Activated CD4-positive, alpha-beta memory T cell treated with anti-CD3 and anti-CD28 coated beads, Interleukin-2, amount 10 ng/mL, durations not matched to agents 7 days and 5 days (primary cell): Measurements from ENCODE around the gene GNG10. TPM values are rescaled to one million over a fixed set of nuclear protein-coding genes. Genes with fewer than 3 reads are reported as not detected.
"Not testable (repeated sequence)": the region's sequence is repeated elsewhere in the genome, so short reads cannot be mapped to it uniquely, and the experiment has no call there.

Experiments used
- CTCF ChIA-PET: fragments of 350-600 bp; sonication (Branson Sonifier 250); formaldehyde crosslinking; loops from one replicate; lab custom pipeline; 2021; ENCODE audit warnings: antibody characterized with exemption, inconsistent platforms; lab: Charles Lee
- POLR2A ChIA-PET: fragments of 350-600 bp; sonication (Branson Sonifier 250); formaldehyde crosslinking; loops from one replicate; lab custom pipeline; 2021; ENCODE audit warnings: antibody characterized with exemption; lab: Charles Lee
- DNase-seq: peaks from one replicate; pipeline ENCODE4 v3.0.0-alpha.2; 2020
- H3K27ac Mint-ChIP-seq: one replicate; pipeline ENCODE4 v1.8.0; 2021; ENCODE audit warnings: mild to moderate bottlenecking, mixed read lengths
- H3K27me3 Mint-ChIP-seq: one replicate; pipeline ENCODE4 v1.8.0; 2021; ENCODE audit warnings: mixed read lengths
- H3K36me3 Mint-ChIP-seq: one replicate; pipeline ENCODE4 v1.8.0; 2021; ENCODE audit warnings: low read depth, mixed read lengths
- H3K4me1 Mint-ChIP-seq: one replicate; pipeline ENCODE4 v1.8.0; 2021; ENCODE audit warnings: mixed read lengths
- H3K4me3 Mint-ChIP-seq: one replicate; pipeline ENCODE4 v1.8.0; 2021; ENCODE audit warnings: mild to moderate bottlenecking, mixed read lengths
- H3K9me3 Mint-ChIP-seq: one replicate; pipeline ENCODE4 v1.8.0; 2021; ENCODE audit warnings: mixed read lengths
- total RNA-seq, 2 experiments: library from RNA; stranded (reverse); gene quantifications; one replicate each; pipeline ENCODE4 v1.2.3, GENCODE V29; 2021

GNG10 gene
- total RNA-seq = 10 to 100 TPM; 22.2 to 23.8 TPM

DNA sequence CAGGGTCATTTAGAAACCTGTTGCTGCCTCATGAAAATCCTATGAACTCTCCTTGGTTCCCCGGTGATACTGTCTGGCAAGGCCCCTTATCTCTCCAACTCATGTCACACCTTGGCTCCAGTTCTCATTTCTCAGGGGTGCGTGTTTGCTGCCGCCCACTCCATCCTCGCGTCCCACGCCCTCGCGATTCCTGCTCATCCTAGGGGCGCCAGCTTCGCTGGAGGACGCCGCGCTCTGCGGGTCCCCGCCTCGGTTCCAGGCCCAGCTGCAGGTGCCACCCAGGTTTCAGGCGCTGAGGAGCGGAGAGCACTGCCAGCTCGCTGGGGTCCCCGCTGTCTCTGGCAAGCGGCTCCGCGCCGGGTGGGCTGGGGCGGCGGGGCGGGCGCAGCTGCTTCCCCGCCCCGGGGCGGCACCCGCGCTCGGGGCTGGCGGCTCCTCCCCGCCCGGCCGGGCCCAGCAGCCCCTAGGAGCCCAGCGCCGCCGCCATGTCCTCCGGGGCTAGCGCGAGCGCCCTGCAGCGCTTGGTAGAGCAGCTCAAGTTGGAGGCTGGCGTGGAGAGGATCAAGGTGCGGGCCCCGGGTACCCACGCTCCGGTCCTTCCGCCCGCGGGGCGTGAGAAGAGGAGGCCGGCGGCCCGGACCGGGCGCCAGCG lies at the start of gene GNG10:
Gene GNG10, plus strand, starts transcription at position 456 of the 652 bp plus-strand sequence. Its CDS starts 30 bp downstream, at position 486.
- Mint-ChIP-seq H3K4me1 (peaks cover 29% of the 10 kb centered on the region), H3K4me3 (peak within 1 kb of the TSS; percentile 98), H3K36me3 (peaks cover 27% of the 10 kb centered on the region), H3K27ac (peak within 1 kb of the TSS; percentile 85), H3K9me3 (no peaks in the 10 kb centered on the region), H3K27me3 (no peaks in the 10 kb centered on the region)
- ChIA-PET CTCF (interaction anchor here (0.6 kb wide), 1 partner anchor 414 kb away, joined by 3 read pairs; no protein-coding TSS in a partner anchor), POLR2A (interaction anchor here (0.6 to 2.3 kb wide), 10 partner anchors 10 to 1057 kb away, joined by 3 to 35 read pairs (median 4); partner anchors contain the start of genes DNAJC25, INIP and PTBP3)
- DNase-seq = peak; percentile 71

GRCh38 chr9:111613436-111614040 lies 47.9 kb upstream of the GNG10 start:
- H3K9me3 Mint-ChIP-seq = no peaks in the 10 kb centered on the region
- H3K36me3 Mint-ChIP-seq = no peaks in the 10 kb centered on the region
- no peak for DNase-seq
- no peak overlapping the region for H3K27ac Mint-ChIP-seq
- CTCF ChIA-PET = interaction anchor here (1.6 kb wide), 1 partner anchor 8 kb away, joined by 3 read pairs; no protein-coding TSS in a partner anchor
- H3K4me3 Mint-ChIP-seq = no peak overlapping the region
- H3K27me3 Mint-ChIP-seq = peaks cover 19% of the 10 kb centered on the region
- POLR2A ChIA-PET = no interaction called here
- no peaks in the 10 kb centered on the region for H3K4me1 Mint-ChIP-seq

GRCh38 chr9:111615928-111616327 lies 45.5 kb upstream of the GNG10 start:
- Mint-ChIP-seq H3K27ac (no peak overlapping the region), H3K9me3 (no peaks in the 10 kb centered on the region), H3K4me1 (no peaks in the 10 kb centered on the region), H3K4me3 (no peak overlapping the region), H3K27me3 (peaks cover 10% of the 10 kb centered on the region), H3K36me3 (no peaks in the 10 kb centered on the region)
- POLR2A ChIA-PET = no interaction called here
- CTCF ChIA-PET = interaction anchor here (1.0 kb wide), 1 partner anchor 10 kb away, joined by 3 read pairs; no protein-coding TSS in a partner anchor
- no peak for DNase-seq

GRCh38 chr9:111617349-111617748 lies 44.1 kb upstream of the GNG10 start:
- DNase-seq, POLR2A ChIA-PET, H3K27ac Mint-ChIP-seq, H3K36me3 Mint-ChIP-seq, H3K9me3 Mint-ChIP-seq, CTCF ChIA-PET, H3K4me3 Mint-ChIP-seq, H3K4me1 Mint-ChIP-seq: not testable (repeated sequence)
- H3K27me3 Mint-ChIP-seq = peaks cover 13% of the 10 kb centered on the region

DNA sequence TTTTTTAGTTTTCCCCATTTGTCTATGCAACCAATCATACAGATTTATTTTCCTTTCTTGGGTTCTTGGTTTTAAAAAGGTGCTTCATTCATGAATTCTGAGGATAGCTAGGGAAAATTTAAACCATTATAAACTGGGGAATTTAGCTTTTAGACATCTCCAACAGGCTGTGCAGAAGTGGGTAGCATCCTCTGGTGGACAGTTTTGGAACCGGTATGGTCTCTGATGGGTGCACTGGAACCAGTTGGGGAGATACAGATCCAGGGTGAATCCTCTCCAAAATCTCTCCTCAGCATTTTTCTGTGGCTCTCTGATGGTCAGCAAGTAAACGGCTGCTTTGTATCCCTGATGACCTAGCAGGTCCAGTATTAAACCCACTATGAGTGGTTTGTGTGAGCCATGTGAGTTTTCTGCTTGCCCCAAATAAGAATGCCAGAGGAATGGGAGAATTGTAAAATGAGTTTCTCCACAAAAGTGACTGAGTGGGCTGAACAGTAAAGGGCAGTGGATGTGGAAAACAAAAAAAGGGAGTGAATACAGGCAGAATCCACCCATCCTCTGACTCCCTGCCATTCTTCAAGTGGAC lies 39.4 kb upstream of the GNG10 start:
- Mint-ChIP-seq H3K4me3 (no peak overlapping the region), H3K4me1 (no peaks in the 10 kb centered on the region), H3K36me3 (no peaks in the 10 kb centered on the region), H3K27me3 (peaks cover 12% of the 10 kb centered on the region), H3K9me3 (no peaks in the 10 kb centered on the region), H3K27ac (no peak overlapping the region)
- POLR2A ChIA-PET = interaction anchor here (0.7 to 1.1 kb wide), 3 partner anchors 9 to 1789 kb away, joined by 3 to 4 read pairs (median 3); partner anchors contain the start of genes C9orf43, DNAJC25 and POLE3
- CTCF ChIA-PET = interaction anchor here (0.6 to 2.1 kb wide), 11 partner anchors 9 to 1036 kb away, joined by 3 to 21 read pairs (median 4); partner anchors contain the start of gene DNAJC25
- no peak for DNase-seq

DNA sequence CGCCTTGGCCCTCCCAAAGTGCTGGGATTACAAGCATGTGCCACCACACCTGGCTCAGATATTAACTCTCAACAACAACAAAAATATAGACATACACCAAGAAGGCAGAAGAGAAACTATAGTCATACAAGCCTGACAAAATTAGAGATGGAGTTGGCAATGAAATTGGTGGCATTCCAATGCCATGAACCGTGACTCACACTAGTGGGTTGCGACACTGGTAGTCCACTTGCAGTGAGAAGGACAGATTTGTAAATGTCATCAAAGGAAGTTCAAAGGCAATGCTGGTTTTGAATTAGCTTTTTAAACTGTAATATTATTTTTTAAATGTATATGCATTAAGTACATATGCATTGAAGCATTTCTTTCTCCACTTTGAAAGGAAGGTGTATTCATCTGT lies 38.8 kb upstream of the GNG10 start:
- Mint-ChIP-seq H3K36me3 (no peaks in the 10 kb centered on the region), H3K27me3 (peaks cover 12% of the 10 kb centered on the region), H3K9me3 (no peaks in the 10 kb centered on the region), H3K27ac (no peak overlapping the region), H3K4me3 (no peak overlapping the region), H3K4me1 (no peaks in the 10 kb centered on the region)
- DNase-seq = no peak
- ChIA-PET CTCF (interaction anchor here (2.1 kb wide), 1 partner anchor 25 kb away, joined by 21 read pairs; no protein-coding TSS in a partner anchor), POLR2A (no interaction called here)

DNA sequence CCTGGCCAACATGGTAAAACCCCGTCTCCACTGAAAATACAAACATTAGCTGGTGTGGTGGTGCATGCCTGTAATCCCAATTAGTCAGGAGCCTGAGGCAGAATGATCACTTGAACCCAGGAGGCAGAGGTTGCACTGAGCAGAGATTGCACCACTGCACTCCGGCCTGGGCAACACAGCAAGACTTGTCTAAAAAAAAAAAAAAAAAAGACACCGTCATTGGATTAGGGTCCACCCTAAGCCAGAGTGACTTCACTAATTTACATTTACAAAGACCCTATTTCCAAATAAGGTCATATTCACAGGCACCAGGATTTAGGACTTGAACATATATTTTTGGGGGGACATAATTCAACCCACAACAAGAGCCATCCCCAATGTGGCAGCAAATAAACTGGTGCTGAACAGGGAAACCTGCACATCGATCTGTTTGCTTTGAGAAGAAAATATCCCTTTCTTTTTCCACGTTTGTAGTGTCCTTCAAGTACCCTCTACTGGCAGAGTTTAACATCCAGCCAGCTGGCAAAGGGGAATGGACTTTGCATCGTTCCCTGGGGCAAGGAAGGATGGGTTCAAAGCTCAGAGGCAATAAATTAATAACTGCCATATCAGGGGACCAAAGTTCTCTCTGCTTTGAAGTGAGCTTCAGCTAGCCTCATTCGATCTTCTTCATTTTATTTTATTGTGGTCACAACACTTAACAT lies 34.0 kb upstream of the GNG10 start:
- POLR2A ChIA-PET = no interaction called here
- Mint-ChIP-seq H3K27ac (no peak overlapping the region), H3K36me3 (no peaks in the 10 kb centered on the region), H3K4me1 (peaks cover 12% of the 10 kb centered on the region), H3K27me3 (peaks cover 6% of the 10 kb centered on the region), H3K4me3 (no peak overlapping the region), H3K9me3 (no peaks in the 10 kb centered on the region)
- DNase-seq = no peak
- CTCF ChIA-PET = no interaction called here

- Mint-ChIP-seq H3K36me3 (peaks cover 6% of the 10 kb centered on the region), H3K9me3 (no peaks in the 10 kb centered on the region), H3K27ac (no peak overlapping the region), H3K4me1 (peaks cover 22% of the 10 kb centered on the region), H3K4me3 (no peak overlapping the region), H3K27me3 (peaks cover 4% of the 10 kb centered on the region)
- ChIA-PET CTCF (no interaction called here), POLR2A (no interaction called here)
- DNase-seq = no peak
Measured at GRCh38 chr9:111628411-111628810, 33.0 kb upstream of the GNG10 start.

- no peaks in the 10 kb centered on the region for H3K27me3 Mint-ChIP-seq
- peaks cover 15% of the 10 kb centered on the region for H3K36me3 Mint-ChIP-seq
- ChIA-PET POLR2A (interaction anchor here (0.9 to 2.6 kb wide), 10 partner anchors 9 to 1373 kb away, joined by 3 to 35 read pairs (median 4); partner anchors contain the start of gene GNG10), CTCF (interaction anchor here (1.4 kb wide), 1 partner anchor 9 kb away, joined by 8 read pairs; no protein-coding TSS in a partner anchor)
- peaks cover 33% of the 10 kb centered on the region for H3K4me1 Mint-ChIP-seq
- H3K9me3 Mint-ChIP-seq = no peaks in the 10 kb centered on the region
- peak overlapping the region; percentile 75 for H3K27ac Mint-ChIP-seq
- H3K4me3 Mint-ChIP-seq = peak overlapping the region; percentile 85
- DNase-seq = peak; percentile 17
Measured at GRCh38 chr9:111630182-111630963, 31.0 kb upstream of the GNG10 start.

DNA sequence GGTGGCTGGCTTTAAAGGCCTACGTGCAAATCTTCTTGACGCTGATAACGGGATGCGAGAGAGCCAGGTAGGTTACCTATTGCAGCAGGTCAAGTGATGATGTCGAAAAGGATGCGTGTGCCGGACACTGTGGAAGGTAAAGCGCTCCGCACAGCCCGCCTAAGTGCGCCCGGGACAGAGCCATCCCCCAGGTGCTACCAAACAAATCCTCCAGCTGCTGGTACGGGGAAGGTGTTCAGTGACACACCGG lies 30.5 kb upstream of the GNG10 start:
- H3K4me3 Mint-ChIP-seq = peak overlapping the region; percentile 85
- no peaks in the 10 kb centered on the region for H3K9me3 Mint-ChIP-seq
- no peaks in the 10 kb centered on the region for H3K27me3 Mint-ChIP-seq
- peak overlapping the region; percentile 75 for H3K27ac Mint-ChIP-seq
- DNase-seq = no peak
- ChIA-PET CTCF (interaction anchor here (0.7 to 1.4 kb wide), 3 partner anchors 9 to 34 kb away, joined by 4 to 8 read pairs (median 4); no protein-coding TSS in a partner anchor), POLR2A (interaction anchor here (0.9 to 2.6 kb wide), 10 partner anchors 9 to 1373 kb away, joined by 3 to 35 read pairs (median 4); partner anchors contain the start of gene GNG10)
- peaks cover 15% of the 10 kb centered on the region for H3K36me3 Mint-ChIP-seq
- H3K4me1 Mint-ChIP-seq = peaks cover 36% of the 10 kb centered on the region

DNA sequence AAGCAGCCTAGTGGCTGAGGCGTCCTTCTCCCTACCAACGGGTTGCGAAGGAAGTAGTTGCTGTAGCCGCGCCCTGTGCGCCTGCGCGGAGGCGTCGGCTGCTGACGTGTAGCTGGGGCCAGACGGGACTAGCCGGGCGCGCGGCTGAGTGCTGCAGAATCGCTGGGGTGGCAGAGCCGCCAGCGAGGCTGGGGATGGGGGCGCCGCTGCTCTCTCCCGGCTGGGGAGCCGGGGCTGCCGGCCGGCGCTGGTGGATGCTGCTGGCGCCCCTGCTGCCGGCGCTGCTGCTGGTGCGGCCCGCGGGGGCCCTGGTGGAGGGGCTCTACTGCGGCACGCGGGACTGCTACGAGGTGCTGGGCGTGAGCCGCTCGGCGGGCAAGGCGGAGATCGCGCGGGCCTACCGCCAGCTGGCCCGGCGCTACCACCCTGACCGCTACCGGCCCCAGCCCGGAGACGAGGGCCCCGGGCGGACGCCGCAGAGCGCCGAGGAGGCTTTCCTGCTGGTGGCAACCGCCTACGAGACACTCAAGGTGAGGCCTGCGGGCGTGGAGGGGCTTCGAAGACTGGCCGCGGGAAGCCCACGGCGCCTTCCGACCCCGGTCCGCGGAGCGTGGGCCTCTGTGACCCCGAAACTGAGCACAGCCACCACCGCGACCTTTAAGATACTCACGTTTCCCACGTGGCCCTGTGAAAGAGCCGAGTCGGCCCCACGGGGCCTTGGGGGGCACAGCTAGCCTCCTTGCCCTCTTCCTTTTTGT lies 30.0 kb upstream of the GNG10 start, which contains the start of gene DNAJC25:
Gene DNAJC25, plus strand, starts transcription at position 121 of the 758 bp plus-strand sequence. Its CDS starts 74 bp downstream, at position 195.
- Mint-ChIP-seq H3K27ac (peak within 1 kb of the TSS; percentile 75), H3K4me1 (peaks cover 38% of the 10 kb centered on the region), H3K4me3 (peak within 1 kb of the TSS; percentile 85), H3K9me3 (no peaks in the 10 kb centered on the region), H3K27me3 (no peaks in the 10 kb centered on the region), H3K36me3 (peaks cover 15% of the 10 kb centered on the region)
- POLR2A ChIA-PET = interaction anchor here (0.9 to 2.6 kb wide), 12 partner anchors 10 to 1374 kb away, joined by 3 to 35 read pairs (median 4); partner anchors contain the start of gene GNG10
- DNase-seq = peak; percentile 97
- CTCF ChIA-PET = interaction anchor here (0.7 to 1.4 kb wide), 4 partner anchors 10 to 443 kb away, joined by 4 to 8 read pairs (median 4); no protein-coding TSS in a partner anchor
